T-helper 17 cell (primary cell): ENCODE measurements around the gene ERMP1. TPM values are rescaled to one million over a fixed set of nuclear protein-coding genes. Genes with fewer than 3 reads are reported as not detected.
A peak's percentile ranks its signal among the peaks of the same experiment; 100 is the strongest.
"Not testable (repeated sequence)": the region's sequence is repeated elsewhere in the genome, so short reads cannot be mapped to it uniquely, and the experiment has no call there.

ENCODE experiments used
- ATAC-seq: fragments of 150-1000 bp; cut with Tn5 transposase; 2 replicates; pipeline ENCODE4 v1.10.0; 2021; ENCODE audit warnings: mild to moderate bottlenecking, moderate library complexity
- DNase-seq, 3 donors: peaks; one replicate each; pipeline versions ENCODE4 v3.0.0 to v3.0.0-alpha.2; 2020 to 2021
- H3K9me3 ChIP-seq: one replicate; pipeline ENCODE4 v1.7.0; 2013; ENCODE audit warnings: low read length, mild to moderate bottlenecking; ENCODE audit not compliant: control insufficient read depth, poor library complexity, severe bottlenecking
- H3K27ac Mint-ChIP-seq: one replicate; pipeline ENCODE4 v1.8.0; 2022; ENCODE audit warnings: mild to moderate bottlenecking, moderate library complexity, mixed read lengths
- H3K27me3 Mint-ChIP-seq: one replicate; pipeline ENCODE4 v1.8.0; 2022; ENCODE audit warnings: mixed read lengths
- H3K36me3 Mint-ChIP-seq: one replicate; pipeline ENCODE4 v1.8.0; 2022; ENCODE audit warnings: low read depth, mixed read lengths
- H3K4me1 Mint-ChIP-seq: one replicate; pipeline ENCODE4 v1.8.0; 2022; ENCODE audit warnings: mild to moderate bottlenecking, mixed read lengths
- H3K4me3 Mint-ChIP-seq: one replicate; pipeline ENCODE4 v1.8.0; 2022; ENCODE audit warnings: mild to moderate bottlenecking, moderate library complexity, mixed read lengths
- total RNA-seq, 4 donors: library from RNA in 2 of 4; stranded (reverse) in 2 of 4; gene quantifications; one replicate each; pipeline ENCODE4 v1.2.3 and lab custom pipeline; 2022 to 2026

Gene ERMP1
- total RNA-seq, 2 donors from 2014 or later = 10.5 to 11.3 TPM

- ATAC-seq, H3K4me3 Mint-ChIP-seq, H3K4me1 Mint-ChIP-seq, DNase-seq, H3K27me3 Mint-ChIP-seq, H3K9me3 ChIP-seq, H3K36me3 Mint-ChIP-seq: not testable (repeated sequence)
- H3K27ac Mint-ChIP-seq = peak overlapping the region; percentile 65
These were observed 32.5 kb downstream of the ERMP1 start for GRCh38 chr9:5800378-5800777.

GRCh38 chr9:5799314-5799713 lies 33.6 kb downstream of the ERMP1 start:
- Mint-ChIP-seq H3K36me3 (peaks cover 3% of the 10 kb centered on the region), H3K4me3 (no peak overlapping the region), H3K4me1 (peaks cover 13% of the 10 kb centered on the region), H3K27me3 (no peaks in the 10 kb centered on the region), H3K27ac (no peak overlapping the region)
- DNase-seq (no peak), ATAC-seq (no peak)
- no peaks in the 10 kb centered on the region for H3K9me3 ChIP-seq

- no peak for ATAC-seq
- peak overlapping the region; percentile 57 for H3K27ac Mint-ChIP-seq
- DNase-seq = no peak
- H3K9me3 ChIP-seq = no peaks in the 10 kb centered on the region
- no peaks in the 10 kb centered on the region for H3K27me3 Mint-ChIP-seq
- no peak overlapping the region for H3K4me3 Mint-ChIP-seq
- peaks cover 19% of the 10 kb centered on the region for H3K4me1 Mint-ChIP-seq
- H3K36me3 Mint-ChIP-seq = peaks cover 3% of the 10 kb centered on the region
These were observed 34.3 kb downstream of the ERMP1 start for GRCh38 chr9:5798581-5798980.

DNA sequence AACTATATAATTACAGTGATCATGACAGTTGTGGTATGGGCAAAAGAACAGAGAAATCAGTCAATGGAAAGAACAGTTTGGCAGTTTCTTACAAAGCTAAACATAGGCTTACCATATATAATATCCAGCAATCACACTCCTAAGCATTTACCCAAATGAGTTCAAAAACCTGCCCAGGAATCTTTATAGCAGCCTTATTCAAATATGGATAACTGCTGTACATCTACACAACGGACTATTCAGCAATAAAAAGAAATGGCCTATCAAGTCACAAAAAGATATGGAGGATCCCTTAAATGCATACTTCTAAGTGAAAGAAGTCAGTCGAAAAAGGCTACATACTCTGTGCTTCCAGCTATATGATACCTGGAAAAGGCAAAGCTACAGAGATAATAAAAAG lies 36.6 kb downstream of the ERMP1 start:
- ATAC-seq = no peak
- H3K9me3 ChIP-seq = no peaks in the 10 kb centered on the region
- H3K36me3 Mint-ChIP-seq = peaks cover 3% of the 10 kb centered on the region
- peaks cover 29% of the 10 kb centered on the region for H3K4me1 Mint-ChIP-seq
- H3K27me3 Mint-ChIP-seq = no peaks in the 10 kb centered on the region
- H3K4me3 Mint-ChIP-seq = no peak overlapping the region
- H3K27ac Mint-ChIP-seq = peak overlapping the region; percentile 16
- no peak for DNase-seq

DNA sequence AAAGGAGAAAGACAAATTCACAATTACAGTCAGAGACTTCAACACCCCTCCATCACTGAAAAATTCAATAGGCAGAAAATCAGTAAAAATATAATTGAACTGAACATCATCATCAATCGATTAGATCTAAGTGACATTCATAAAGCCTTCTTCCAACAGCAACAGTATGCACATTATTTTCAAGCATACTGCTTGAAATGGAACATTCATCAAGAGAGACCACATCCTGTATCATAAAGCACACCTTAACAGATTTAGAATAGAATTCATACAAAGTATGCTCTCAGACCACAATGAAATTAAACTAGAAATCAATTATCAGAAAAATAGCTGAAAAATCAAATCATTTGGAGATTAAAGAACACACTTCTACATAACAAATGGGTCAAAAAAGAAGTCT lies 39.1 kb downstream of the ERMP1 start:
- Mint-ChIP-seq H3K36me3 (peaks cover 9% of the 10 kb centered on the region), H3K4me1 (peaks cover 31% of the 10 kb centered on the region), H3K27me3 (no peaks in the 10 kb centered on the region), H3K27ac (peak overlapping the region; percentile 24), H3K4me3 (no peak overlapping the region)
- no peaks in the 10 kb centered on the region for H3K9me3 ChIP-seq
- DNase-seq = no peak
- peak; percentile 47 for ATAC-seq

DNA sequence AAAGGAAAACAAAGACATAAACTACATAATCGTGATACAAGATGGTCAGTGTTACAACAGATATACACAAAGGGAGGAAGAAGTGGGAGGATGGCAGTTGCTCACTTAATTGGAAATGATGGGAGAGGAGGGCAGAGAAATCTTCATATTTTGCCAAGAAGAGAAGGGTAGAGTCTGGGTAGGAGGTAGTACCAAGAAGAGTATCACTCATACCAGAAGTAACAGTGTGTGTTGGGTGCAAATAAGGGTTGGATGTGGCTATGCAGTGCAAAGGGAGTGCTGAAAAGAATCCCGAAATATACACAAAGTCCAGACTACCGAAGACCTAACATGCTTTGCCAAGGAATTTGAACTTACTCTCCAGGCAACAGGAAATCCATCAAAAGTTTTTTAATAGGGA lies 41.0 kb downstream of the ERMP1 start:
- peak overlapping the region; percentile 37 for H3K27ac Mint-ChIP-seq
- H3K27me3 Mint-ChIP-seq = no peaks in the 10 kb centered on the region
- ATAC-seq = no peak
- no peak for DNase-seq
- H3K4me1 Mint-ChIP-seq = peaks cover 35% of the 10 kb centered on the region
- no peak overlapping the region for H3K4me3 Mint-ChIP-seq
- peaks cover 10% of the 10 kb centered on the region for H3K36me3 Mint-ChIP-seq
- H3K9me3 ChIP-seq = no peaks in the 10 kb centered on the region

DNA sequence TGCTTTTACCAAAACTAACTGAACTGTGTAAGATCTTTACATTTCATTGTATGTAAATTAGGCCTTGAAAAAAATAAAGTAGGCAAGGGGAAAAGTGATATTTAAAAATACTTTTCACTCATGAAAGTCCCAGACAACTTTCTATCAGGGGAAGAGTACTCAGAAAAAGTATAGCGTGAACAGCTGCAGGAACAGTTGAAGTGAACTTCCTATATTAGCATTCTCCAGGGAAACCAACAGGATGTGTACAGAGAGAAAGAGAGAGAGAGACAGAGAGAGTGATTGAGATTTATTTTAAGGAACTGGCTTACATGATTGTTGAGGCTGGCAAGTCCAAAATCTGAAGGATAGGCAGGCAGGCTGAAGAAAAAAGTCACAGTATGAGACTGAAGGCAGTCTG lies 42.0 kb downstream of the ERMP1 start:
- DNase-seq (no peak), ATAC-seq (no peak)
- Mint-ChIP-seq H3K27ac (no peak overlapping the region), H3K4me1 (peaks cover 32% of the 10 kb centered on the region), H3K4me3 (no peak overlapping the region), H3K27me3 (no peaks in the 10 kb centered on the region), H3K36me3 (peaks cover 10% of the 10 kb centered on the region)
- no peaks in the 10 kb centered on the region for H3K9me3 ChIP-seq

DNA sequence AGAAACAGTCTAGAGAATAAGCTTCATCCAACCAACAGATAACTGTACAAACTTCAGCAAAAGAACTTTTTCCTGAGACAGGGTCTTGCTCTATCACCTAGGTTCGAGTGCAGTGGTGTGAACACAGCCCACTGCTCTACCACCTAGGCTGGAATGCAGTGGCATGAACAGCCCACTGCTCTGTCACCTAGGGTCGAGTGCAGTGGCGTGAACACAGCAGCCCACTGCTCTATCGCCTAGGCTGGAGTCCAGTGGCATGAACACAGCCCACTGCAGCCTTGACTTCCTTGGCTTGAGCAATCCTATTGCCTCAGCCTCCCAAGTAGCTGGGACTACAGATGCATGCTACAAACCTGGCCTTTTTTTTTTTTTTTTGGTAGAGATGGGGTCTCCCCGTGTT lies 43.4 kb downstream of the ERMP1 start:
- DNase-seq (no peak), ATAC-seq (no peak)
- no peaks in the 10 kb centered on the region for H3K27me3 Mint-ChIP-seq
- no peak overlapping the region for H3K4me3 Mint-ChIP-seq
- H3K9me3 ChIP-seq = no peaks in the 10 kb centered on the region
- H3K4me1 Mint-ChIP-seq = peaks cover 29% of the 10 kb centered on the region
- H3K27ac Mint-ChIP-seq = no peak overlapping the region
- H3K36me3 Mint-ChIP-seq = peaks cover 12% of the 10 kb centered on the region

GRCh38 chr9:5787759-5788302 lies 45.1 kb downstream of the ERMP1 start:
- no peak overlapping the region for H3K4me3 Mint-ChIP-seq
- no peaks in the 10 kb centered on the region for H3K9me3 ChIP-seq
- no peaks in the 10 kb centered on the region for H3K27me3 Mint-ChIP-seq
- no peak for ATAC-seq
- H3K27ac Mint-ChIP-seq = peak overlapping the region; percentile 24
- H3K4me1 Mint-ChIP-seq = peaks cover 15% of the 10 kb centered on the region
- DNase-seq = no peak
- H3K36me3 Mint-ChIP-seq = peaks cover 17% of the 10 kb centered on the region

- peaks cover 18% of the 10 kb centered on the region for H3K36me3 Mint-ChIP-seq
- no peaks in the 10 kb centered on the region for H3K9me3 ChIP-seq
- H3K27me3 Mint-ChIP-seq = no peaks in the 10 kb centered on the region
- ATAC-seq = no peak
- H3K4me1 Mint-ChIP-seq = peaks cover 14% of the 10 kb centered on the region
- no peak for DNase-seq
- no peak overlapping the region for H3K4me3 Mint-ChIP-seq
- no peak overlapping the region for H3K27ac Mint-ChIP-seq
These were observed 45.7 kb downstream of the ERMP1 start for GRCh38 chr9:5787220-5787619.

GRCh38 chr9:5786370-5787127 lies 46.4 kb downstream of the ERMP1 start:
- Mint-ChIP-seq H3K27me3 (no peaks in the 10 kb centered on the region), H3K4me1 (peaks cover 9% of the 10 kb centered on the region), H3K4me3 (no peak overlapping the region), H3K27ac (no peak overlapping the region), H3K36me3 (peaks cover 19% of the 10 kb centered on the region)
- DNase-seq (no peak), ATAC-seq (no peak)
- H3K9me3 ChIP-seq = no peaks in the 10 kb centered on the region

DNA sequence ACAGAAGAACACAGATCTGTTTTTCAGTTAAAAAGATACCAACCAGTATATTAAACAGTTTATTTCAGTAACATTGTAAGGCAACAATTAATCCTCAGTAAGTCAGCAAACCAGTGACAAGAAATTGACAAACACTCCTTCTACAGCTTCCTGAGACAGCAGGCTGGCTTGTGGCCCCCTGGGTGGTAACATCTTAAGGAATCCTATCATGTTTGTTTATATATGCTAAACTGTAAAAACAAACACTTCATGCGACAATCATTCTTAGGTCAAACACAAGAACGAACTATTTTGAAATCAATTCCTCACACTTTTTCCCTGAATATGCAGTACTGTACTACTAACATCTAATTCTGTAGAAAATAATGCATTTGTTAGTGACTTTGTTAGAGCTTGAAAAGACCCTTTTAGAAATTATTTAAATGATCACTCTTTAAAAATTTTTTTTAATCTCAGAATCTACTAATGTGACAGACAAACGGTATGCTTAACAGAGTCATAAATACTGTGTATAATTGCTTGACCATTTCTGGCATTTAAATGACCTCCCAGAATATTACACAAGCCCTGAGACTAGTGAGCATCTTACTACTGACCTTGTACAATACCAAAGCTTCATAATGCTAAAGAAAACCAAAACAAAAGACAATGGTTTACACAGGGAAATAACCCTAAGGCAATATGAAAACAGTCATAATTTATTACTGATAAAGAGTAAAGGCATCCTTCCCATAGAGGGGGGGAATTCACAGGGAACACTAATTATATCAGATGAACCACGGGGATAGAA lies 48.2 kb downstream of the ERMP1 start:
- ATAC-seq = no peak
- no peaks in the 10 kb centered on the region for H3K9me3 ChIP-seq
- Mint-ChIP-seq H3K27me3 (no peaks in the 10 kb centered on the region), H3K27ac (no peak overlapping the region), H3K36me3 (peaks cover 21% of the 10 kb centered on the region), H3K4me3 (no peak overlapping the region), H3K4me1 (peaks cover 9% of the 10 kb centered on the region)
- DNase-seq = no peak

DNA sequence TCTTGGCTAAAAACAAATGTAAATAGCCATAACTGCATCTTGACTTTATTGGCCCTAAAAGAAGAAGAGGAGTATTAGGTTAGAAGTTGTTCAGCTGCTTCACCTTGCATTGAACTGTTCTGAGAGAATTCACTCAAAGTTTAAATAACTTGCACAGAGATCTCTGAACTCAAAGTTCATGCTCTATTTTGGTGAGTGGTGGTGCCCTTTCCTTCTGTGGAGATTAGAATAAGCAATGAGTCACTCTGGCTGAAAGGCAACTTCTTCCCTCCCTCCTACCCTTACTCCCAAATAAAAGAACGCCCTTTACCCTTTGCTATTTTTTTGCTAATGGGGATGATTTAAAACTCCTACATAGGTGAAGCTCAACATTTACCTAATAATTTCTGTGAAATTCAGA lies 48.9 kb downstream of the ERMP1 start:
- Mint-ChIP-seq H3K27ac (no peak overlapping the region), H3K4me3 (no peak overlapping the region), H3K36me3 (peaks cover 21% of the 10 kb centered on the region), H3K4me1 (peaks cover 6% of the 10 kb centered on the region), H3K27me3 (no peaks in the 10 kb centered on the region)
- DNase-seq (no peak), ATAC-seq (no peak)
- no peaks in the 10 kb centered on the region for H3K9me3 ChIP-seq
